Stimulated activated CD8-positive, alpha-beta memory T cell treated with anti-CD3 and anti-CD28 coated beads, Interleukin-15, amount 100 ng/mL, for 48 hours (primary cell): ENCODE results near the gene MAD2L1BP.

Experiments used
- DNase-seq, 2 donors: peaks; one replicate each; pipeline ENCODE4 v3.0.0-alpha.2; 2020; ENCODE audit warnings: low read depth in 2 of 2

The MAD2L1BP gene

GRCh38 chr6:43683708-43684455 is 48.2 kb downstream of the MAD2L1BP start:
- DNase-seq, result no peak

- DNase-seq, result no peak
These were observed 51.4 kb downstream of the MAD2L1BP start for GRCh38 chr6:43687079-43687436.

GRCh38 chr6:43687437-43688347 is 52.1 kb downstream of the MAD2L1BP start, which contains the start of gene MRPS18A:
MRPS18A (minus strand) TSS chr6:43687791; CDS start chr6:43687779, 12 bp downstream.
- peak; percentile 78 to 81 for DNase-seq

DNA sequence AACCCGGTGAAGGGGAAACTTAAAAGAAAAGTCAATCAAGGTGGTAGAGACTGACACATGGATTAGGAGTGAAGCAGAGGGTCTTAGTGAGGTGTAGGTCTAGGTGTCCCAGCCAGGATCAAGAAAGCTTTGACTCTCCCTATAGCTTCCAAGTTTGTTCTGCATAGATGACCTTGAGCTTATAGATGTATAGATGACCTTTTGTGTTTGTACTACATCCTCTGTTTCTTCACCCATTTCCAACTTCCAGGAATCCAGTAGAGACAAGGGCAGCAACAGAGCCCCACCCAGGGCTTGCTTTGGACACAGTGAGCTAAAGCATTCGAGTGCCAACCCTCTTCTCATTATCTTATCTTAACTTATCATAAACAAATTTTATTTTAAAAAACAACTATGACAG is 53.8 kb downstream of the MAD2L1BP start:
- no peak for DNase-seq
